Measurements from ENCODE around the gene AGO3. TPM values are rescaled to one million over a fixed set of nuclear protein-coding genes. Genes with fewer than 3 reads are reported as not detected.
A peak's percentile ranks its signal among the peaks of the same experiment; 100 is the strongest.

AGO3 gene
- total and polyA plus RNA-seq, 5 donors, result 3.8 to 24.1 (median 19.6) TPM

- H3K27me3 ChIP-seq (ENCODE audit: control insufficient read depth, insufficient read depth), result no peaks in the 10 kb centered on the region
- no peak for DNase-seq
- H3K27ac ChIP-seq (ENCODE audit: low read length), result no peak overlapping the region
- no peak for ATAC-seq
- H3K4me3 ChIP-seq (ENCODE audit: low read length), result no peak overlapping the region
- H3K9me3 ChIP-seq (ENCODE audit: control insufficient read depth, low read length), result no peaks in the 10 kb centered on the region
- H3K4me1 ChIP-seq (ENCODE audit: control insufficient read depth, insufficient read depth, low read length), result no peaks in the 10 kb centered on the region
- intact Hi-C loops (cut with DNase I), result no loop called here
- WGBS, result 87% methylated on average over 9 of the region's 9 CpGs
These were observed 181.9 kb downstream of the AGO3 start for GRCh38 chr1:36112823-36113222.

GRCh38 chr1:36114371-36114770, 183.5 kb downstream of the AGO3 start:
- intact Hi-C loops (cut with DNase I), result no loop called here
- Histone ChIP-seq H3K9me3 (ENCODE audit: control insufficient read depth, low read length) (no peaks in the 10 kb centered on the region), H3K27me3 (ENCODE audit: control insufficient read depth, insufficient read depth) (no peaks in the 10 kb centered on the region), H3K4me3 (ENCODE audit: low read length) (no peak overlapping the region), H3K4me1 (ENCODE audit: control insufficient read depth, insufficient read depth, low read length) (no peaks in the 10 kb centered on the region), H3K27ac (ENCODE audit: low read length) (no peak overlapping the region)
- no peak for ATAC-seq
- 66% methylated on average over 5 of the region's 5 CpGs for WGBS
- no peak for DNase-seq

DNA sequence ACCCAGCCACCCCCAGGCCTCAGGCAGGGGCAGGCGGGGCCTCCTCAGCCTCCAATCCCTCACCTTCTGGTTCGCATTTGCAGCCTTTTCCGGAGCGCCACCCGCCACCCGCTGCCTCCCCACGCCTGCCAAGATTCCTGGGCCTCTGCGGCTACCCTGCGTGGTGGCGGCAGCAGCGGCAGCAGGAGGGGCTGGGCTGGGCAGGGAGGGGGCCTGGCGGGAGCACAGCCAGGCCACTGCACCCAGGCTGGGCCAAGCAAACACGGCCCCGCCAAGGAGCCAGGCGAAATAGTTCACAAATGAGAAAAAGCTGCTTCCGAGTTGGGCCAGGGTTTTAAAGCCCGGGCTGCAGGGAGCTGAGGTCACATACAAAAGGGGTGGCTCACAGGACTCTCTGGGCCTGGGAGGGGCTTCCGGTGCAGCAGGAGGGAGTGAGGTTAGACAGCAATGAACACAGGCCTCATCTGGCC, 184.3 kb downstream of the AGO3 start:
- Histone ChIP-seq H3K4me1 (ENCODE audit: control insufficient read depth, insufficient read depth, low read length) (no peaks in the 10 kb centered on the region), H3K9me3 (ENCODE audit: control insufficient read depth, low read length) (no peaks in the 10 kb centered on the region), H3K4me3 (ENCODE audit: low read length) (no peak overlapping the region), H3K27ac (ENCODE audit: low read length) (no peak overlapping the region), H3K27me3 (ENCODE audit: control insufficient read depth, insufficient read depth) (no peaks in the 10 kb centered on the region)
- ATAC-seq (peak; percentile 65 to 79), DNase-seq (peak; percentile 52 to 87 (median 85))
- 50% methylated on average over 18 of the region's 18 CpGs for WGBS
- intact Hi-C loops (cut with DNase I), result no loop called here

DNA sequence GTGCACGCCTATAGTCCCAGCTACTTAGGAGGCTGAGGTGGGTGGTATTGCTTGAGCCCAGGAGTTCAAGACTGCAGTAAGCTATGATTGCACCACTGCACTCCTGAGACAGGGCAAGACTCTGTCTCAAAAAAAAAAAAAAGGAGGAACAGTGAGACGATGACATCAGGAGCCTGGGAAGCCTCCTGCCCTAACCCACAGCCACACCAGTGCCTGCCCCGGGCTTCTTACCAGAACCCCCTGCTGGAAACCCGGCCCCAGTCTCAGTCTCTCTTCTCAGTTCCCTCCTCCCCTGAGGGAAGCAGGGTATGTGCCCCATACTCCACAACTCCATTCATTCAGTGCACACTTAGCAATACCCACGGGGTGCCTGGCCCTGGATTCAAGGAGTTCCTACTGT, 185.0 kb downstream of the AGO3 start:
- H3K4me1 ChIP-seq (ENCODE audit: control insufficient read depth, insufficient read depth, low read length), result no peaks in the 10 kb centered on the region
- WGBS, result 63% methylated on average over 5 of the region's 5 CpGs
- DNase-seq, result no peak

GRCh38 chr1:36116901-36117300, 186.0 kb downstream of the AGO3 start:
- DNase-seq, result no peak
- Histone ChIP-seq H3K4me1 (ENCODE audit: control insufficient read depth, insufficient read depth, low read length) (no peaks in the 10 kb centered on the region), H3K4me3 (ENCODE audit: low read length) (no peak overlapping the region), H3K9me3 (ENCODE audit: control insufficient read depth, low read length) (no peaks in the 10 kb centered on the region), H3K27ac (ENCODE audit: low read length) (no peak overlapping the region), H3K27me3 (ENCODE audit: control insufficient read depth, insufficient read depth) (no peaks in the 10 kb centered on the region)
- intact Hi-C loops (cut with DNase I), result no loop called here
- ATAC-seq, result no peak
- 81% methylated on average over 5 of the region's 5 CpGs for WGBS

More for the DNA sequence above, 185.0 kb downstream of the AGO3 start:
- Histone ChIP-seq H3K9me3 (ENCODE audit: control insufficient read depth, low read length) (no peaks in the 10 kb centered on the region), H3K27me3 (ENCODE audit: control insufficient read depth, insufficient read depth) (no peaks in the 10 kb centered on the region), H3K4me3 (ENCODE audit: low read length) (no peak overlapping the region), H3K27ac (ENCODE audit: low read length) (no peak overlapping the region)
- no peak for ATAC-seq
- intact Hi-C loops (cut with DNase I), result no loop called here

GRCh38 chr1:36118447-36119204, 187.7 kb downstream of the AGO3 start:
- DNase-seq (peak in 1 of 3 donors; percentile 35), ATAC-seq (no peak)
- H3K4me1 ChIP-seq (ENCODE audit: control insufficient read depth, insufficient read depth, low read length), result no peaks in the 10 kb centered on the region
- intact Hi-C loops (cut with DNase I), result no loop called here
- H3K27me3 ChIP-seq (ENCODE audit: control insufficient read depth, insufficient read depth), result no peaks in the 10 kb centered on the region
- H3K4me3 ChIP-seq (ENCODE audit: low read length), result no peak overlapping the region
- H3K9me3 ChIP-seq (ENCODE audit: control insufficient read depth, low read length), result no peaks in the 10 kb centered on the region
- WGBS, result 59% methylated on average over 10 of the region's 10 CpGs
- H3K27ac ChIP-seq (ENCODE audit: low read length), result no peak overlapping the region

GRCh38 chr1:36119456-36119855, 188.6 kb downstream of the AGO3 start:
- ATAC-seq (no peak), DNase-seq (no peak)
- no peaks in the 10 kb centered on the region for H3K9me3 ChIP-seq (ENCODE audit: control insufficient read depth, low read length)
- H3K4me1 ChIP-seq (ENCODE audit: control insufficient read depth, insufficient read depth, low read length), result no peaks in the 10 kb centered on the region
- H3K27me3 ChIP-seq (ENCODE audit: control insufficient read depth, insufficient read depth), result no peaks in the 10 kb centered on the region
- no peak overlapping the region for H3K27ac ChIP-seq (ENCODE audit: low read length)
- intact Hi-C loops (cut with DNase I), result no loop called here
- WGBS, result 36% methylated on average over 9 of the region's 9 CpGs
- no peak overlapping the region for H3K4me3 ChIP-seq (ENCODE audit: low read length)

Other genes starting within 250 kb of the AGO3 start
- 10 to 100 TPM; 15.1 to 19.6 (median 16.3) TPM for gene C1orf216, start 212.2 kb upstream of the AGO3 start, total RNA-seq
- 9.3 TPM for gene C1orf216, start 212.2 kb upstream of the AGO3 start, polyA plus RNA-seq
- 1 to 10 TPM in 1 of 4 donors, under 1 TPM in 3; 0.22 to 1.8 (median 0.44) TPM for gene CLSPN, start 161.1 kb upstream of the AGO3 start, total RNA-seq
- gene CLSPN, start 161.1 kb upstream of the AGO3 start, polyA plus RNA-seq, result 0.16 TPM
- 10 to 100 TPM; 17.5 to 22.9 (median 20.0) TPM for gene AGO4, start 123.1 kb upstream of the AGO3 start, total RNA-seq
- gene AGO4, start 123.1 kb upstream of the AGO3 start, polyA plus RNA-seq, result 8.5 TPM
- gene AGO1, start 47.9 kb upstream of the AGO3 start, total RNA-seq, result 10 to 100 TPM; 26.9 to 35.4 (median 29.8) TPM
- gene AGO1, start 47.9 kb upstream of the AGO3 start, polyA plus RNA-seq, result 4.9 TPM
- gene TEKT2, start 153.0 kb downstream of the AGO3 start, total RNA-seq, result under 1 TPM in 2 of 4 donors, not detected in 2; 0.23 to 0.35 TPM
- 0.14 TPM for gene TEKT2, start 153.0 kb downstream of the AGO3 start, polyA plus RNA-seq
- 10 to 100 TPM; 12.3 to 17.1 (median 13.0) TPM for gene ADPRS, start 157.8 kb downstream of the AGO3 start, total RNA-seq
- gene ADPRS, start 157.8 kb downstream of the AGO3 start, polyA plus RNA-seq, result 19.5 TPM
- 1 to 10 TPM; 2.7 to 4.1 (median 3.3) TPM for gene COL8A2, start 194.1 kb downstream of the AGO3 start, total RNA-seq
- 2.4 TPM for gene COL8A2, start 194.1 kb downstream of the AGO3 start, polyA plus RNA-seq
- 10 to 100 TPM; 58.5 to 67.2 (median 64.0) TPM for gene TRAPPC3, start 218.4 kb downstream of the AGO3 start, total RNA-seq
- gene TRAPPC3, start 218.4 kb downstream of the AGO3 start, polyA plus RNA-seq, result 73.6 TPM
- 100 to 1,000 TPM; 285 to 403 (median 374) TPM for gene MAP7D1, start 225.1 kb downstream of the AGO3 start, total RNA-seq
- 330 TPM for gene MAP7D1, start 225.1 kb downstream of the AGO3 start, polyA plus RNA-seq

Measured in right cardiac atrium (tissue), 5 donors.